Activated naive CD8-positive, alpha-beta T cell treated with anti-CD3 and anti-CD28 coated beads for 36 hours (primary cell): Measurements from ENCODE around the gene SPDL1. TPM values are rescaled to one million over a fixed set of nuclear protein-coding genes. Genes with fewer than 3 reads are reported as not detected.
"Not testable (repeated sequence)": the region's sequence is repeated elsewhere in the genome, so short reads cannot be mapped to it uniquely, and the experiment has no call there.

ENCODE experiments used
- DNase-seq: peaks from one replicate; pipeline ENCODE4 v3.0.0; 2021
- H3K27ac Mint-ChIP-seq: one replicate; pipeline ENCODE4 v1.8.0; 2022; ENCODE audit warnings: mild to moderate bottlenecking, moderate library complexity, mixed read lengths
- H3K27me3 Mint-ChIP-seq: one replicate; pipeline ENCODE4 v1.8.0; 2022; ENCODE audit warnings: mild to moderate bottlenecking, mixed read lengths
- H3K36me3 Mint-ChIP-seq: one replicate; pipeline ENCODE4 v1.8.0; 2021; ENCODE audit warnings: mild to moderate bottlenecking, mixed read lengths
- H3K4me1 Mint-ChIP-seq: one replicate; pipeline ENCODE4 v1.8.0; 2021; ENCODE audit warnings: mixed read lengths
- H3K4me3 Mint-ChIP-seq: one replicate; pipeline ENCODE4 v1.8.0; 2022; ENCODE audit warnings: mild to moderate bottlenecking, moderate library complexity, mixed read lengths
- H3K9me3 Mint-ChIP-seq: one replicate; pipeline ENCODE4 v1.8.0; 2022; ENCODE audit warnings: mixed read lengths
- total RNA-seq, 2 experiments: library from RNA; stranded (reverse); gene quantifications; one replicate each; pipeline ENCODE4 v1.2.3, GENCODE V29; 2021

Gene SPDL1
- total RNA-seq, 2 experiments from 2014 or later, result 50.4 to 52.5 TPM

DNA sequence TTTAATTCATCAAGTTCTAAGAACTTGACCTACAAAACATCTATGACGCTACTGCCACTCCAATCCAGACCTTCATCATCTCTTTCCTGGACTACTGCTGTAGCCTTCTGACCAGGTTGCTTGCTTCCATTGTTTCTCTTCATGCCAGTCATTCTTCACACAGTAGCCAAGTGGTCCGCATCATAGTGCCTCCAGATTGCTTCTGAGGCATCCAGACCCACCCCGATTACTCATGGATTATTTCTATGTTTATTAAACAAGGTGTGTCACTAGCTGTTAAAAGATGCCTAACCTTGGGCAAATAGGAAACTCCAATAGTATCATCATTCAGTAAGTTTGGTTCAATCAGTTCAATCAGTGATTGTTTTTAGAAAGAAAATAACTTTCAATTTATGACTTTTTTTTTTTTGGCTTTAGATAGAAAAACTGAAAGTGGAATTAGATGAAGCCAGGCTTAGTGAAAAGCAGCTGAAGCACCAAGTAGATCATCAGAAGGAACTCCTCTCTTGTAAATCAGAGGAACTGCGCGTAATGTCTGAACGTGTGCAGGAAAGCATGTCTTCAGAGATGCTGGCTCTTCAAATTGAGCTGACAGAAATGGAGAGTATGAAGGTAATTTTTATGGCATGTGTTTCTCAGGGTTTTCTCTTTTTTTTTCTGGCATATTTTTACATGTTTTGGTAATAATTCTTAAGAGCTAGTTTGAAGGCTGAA is 9.5 kb downstream of the SPDL1 start:
- no peak overlapping the region for H3K27ac Mint-ChIP-seq
- peaks cover 44% of the 10 kb centered on the region for H3K36me3 Mint-ChIP-seq
- no peaks in the 10 kb centered on the region for H3K27me3 Mint-ChIP-seq
- no peaks in the 10 kb centered on the region for H3K4me1 Mint-ChIP-seq
- no peak overlapping the region for H3K4me3 Mint-ChIP-seq
- DNase-seq, result no peak
- H3K9me3 Mint-ChIP-seq, result no peaks in the 10 kb centered on the region

DNA sequence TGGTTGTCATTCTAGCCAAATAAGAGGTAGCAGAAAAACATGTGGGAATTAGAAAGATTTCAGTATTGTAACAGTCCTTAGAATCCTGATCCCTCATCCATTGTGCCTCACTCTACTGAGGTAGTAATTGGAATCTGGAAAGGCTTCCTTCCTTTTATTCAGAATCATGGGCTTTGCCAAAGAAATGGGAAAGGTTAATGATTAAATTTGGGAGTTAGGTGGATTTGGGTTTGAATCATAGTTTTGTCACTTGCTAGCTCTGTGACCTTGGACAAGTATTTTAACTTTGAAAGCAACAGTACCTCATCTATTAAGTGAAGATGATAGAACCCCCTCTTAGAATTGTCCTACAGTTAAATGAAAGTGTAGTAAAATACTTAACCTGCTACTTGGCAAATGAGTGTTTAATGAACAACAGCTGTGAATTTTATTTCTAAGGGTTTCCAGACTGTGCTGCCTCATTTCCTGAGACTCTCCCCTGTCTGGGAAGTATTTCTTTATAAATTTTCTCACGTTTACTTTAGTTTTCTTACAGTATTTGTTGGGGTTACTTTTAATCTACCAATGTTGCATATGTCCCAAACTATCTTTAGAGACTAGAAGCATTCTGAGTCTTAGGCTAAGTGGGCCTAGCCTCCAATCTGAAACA is 11.7 kb downstream of the SPDL1 start:
- Mint-ChIP-seq H3K4me1 (no peaks in the 10 kb centered on the region), H3K9me3 (no peaks in the 10 kb centered on the region), H3K36me3 (peaks cover 41% of the 10 kb centered on the region), H3K4me3 (no peak overlapping the region), H3K27me3 (no peaks in the 10 kb centered on the region), H3K27ac (no peak overlapping the region)
- DNase-seq, result no peak

DNA sequence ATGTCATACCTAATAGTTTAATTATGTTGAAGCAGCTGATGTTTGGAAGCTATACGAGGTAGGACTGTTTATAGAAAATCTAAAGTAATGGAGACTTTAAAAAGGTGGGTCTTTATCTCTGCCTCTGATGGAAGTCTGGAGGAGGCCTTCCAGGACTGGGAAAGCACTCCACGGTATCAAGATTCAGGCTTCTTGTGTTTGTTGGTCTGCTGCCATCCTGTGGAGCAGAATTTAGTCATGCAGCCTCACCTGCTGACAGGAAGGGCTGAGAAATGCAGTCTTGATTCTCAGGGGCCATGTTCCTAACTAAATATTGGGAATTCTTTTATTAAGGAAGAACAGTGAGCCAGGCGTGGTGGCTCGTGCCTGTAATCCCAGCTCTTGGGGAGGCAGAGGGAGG is 15.9 kb downstream of the SPDL1 start:
- no peaks in the 10 kb centered on the region for H3K4me1 Mint-ChIP-seq
- no peaks in the 10 kb centered on the region for H3K27me3 Mint-ChIP-seq
- H3K4me3 Mint-ChIP-seq, result no peak overlapping the region
- peaks cover 38% of the 10 kb centered on the region for H3K36me3 Mint-ChIP-seq
- no peaks in the 10 kb centered on the region for H3K9me3 Mint-ChIP-seq
- no peak overlapping the region for H3K27ac Mint-ChIP-seq
- DNase-seq, result no peak

DNA sequence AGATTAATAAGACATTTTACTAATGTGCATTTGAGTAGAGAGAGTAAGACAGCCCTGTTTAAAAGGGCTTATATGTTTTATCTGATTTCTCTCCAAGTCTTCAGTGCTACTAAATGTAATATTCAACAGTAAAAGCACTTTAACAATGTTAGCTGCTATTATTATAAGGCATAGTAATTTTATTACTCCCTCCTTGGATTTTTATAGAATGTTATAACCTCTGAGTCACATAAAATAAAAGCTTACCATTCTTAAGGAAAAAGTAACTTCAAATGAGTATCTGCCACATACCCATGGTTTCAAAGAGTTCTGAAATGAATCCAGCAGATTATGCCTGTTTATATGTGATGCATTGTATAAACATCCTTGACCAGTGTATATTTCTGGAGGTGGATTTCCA is 19.0 kb downstream of the SPDL1 start:
- Mint-ChIP-seq H3K36me3 (peaks cover 40% of the 10 kb centered on the region), H3K9me3 (no peaks in the 10 kb centered on the region), H3K4me3 (no peak overlapping the region), H3K4me1 (no peaks in the 10 kb centered on the region), H3K27me3 (no peaks in the 10 kb centered on the region), H3K27ac (no peak overlapping the region)
- no peak for DNase-seq

DNA sequence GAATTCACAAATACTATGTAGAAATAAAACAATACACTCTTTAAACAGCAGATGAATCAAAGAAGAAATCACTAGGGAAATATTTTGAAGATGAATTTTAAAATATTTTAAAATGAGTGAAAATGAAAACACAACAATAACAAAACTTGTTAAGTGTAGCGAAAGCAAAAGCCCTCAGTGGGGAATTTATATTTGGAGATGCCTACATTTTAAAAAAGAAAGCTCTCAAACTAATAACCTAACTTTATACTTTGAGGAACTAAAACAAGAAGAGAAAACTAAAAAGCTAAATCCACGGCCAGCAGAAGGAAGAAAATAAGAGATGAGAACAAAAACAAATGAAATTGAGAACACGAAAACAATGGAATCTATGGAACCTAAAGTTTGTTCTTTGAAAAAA is 22.7 kb downstream of the SPDL1 start:
- Mint-ChIP-seq H3K4me3 (no peak overlapping the region), H3K36me3 (peaks cover 24% of the 10 kb centered on the region), H3K4me1 (no peaks in the 10 kb centered on the region), H3K9me3 (peaks cover 6% of the 10 kb centered on the region), H3K27ac (no peak overlapping the region), H3K27me3 (peaks cover 6% of the 10 kb centered on the region)
- no peak for DNase-seq

DNA sequence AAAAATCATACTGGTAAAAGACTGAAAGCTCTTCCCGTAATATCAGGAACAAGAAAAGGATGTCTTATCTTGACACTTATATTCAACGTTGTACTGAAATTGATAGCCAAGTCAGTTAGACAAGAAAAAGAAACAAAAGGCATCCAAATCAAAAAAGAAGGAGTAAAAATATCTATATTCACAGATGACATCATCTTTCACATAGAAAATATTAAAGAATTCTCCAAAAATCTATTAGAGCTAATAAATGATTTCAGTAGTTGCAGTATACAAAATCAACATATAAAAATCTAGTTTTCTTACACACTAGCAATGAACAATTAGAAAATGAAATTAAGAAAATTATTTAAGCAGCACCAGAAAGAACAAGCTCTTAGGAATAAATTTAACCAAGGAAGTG is 24.3 kb downstream of the SPDL1 start:
- no peak for DNase-seq
- Mint-ChIP-seq H3K9me3 (peaks cover 6% of the 10 kb centered on the region), H3K27me3 (peaks cover 12% of the 10 kb centered on the region), H3K4me3 (no peak overlapping the region), H3K27ac (no peak overlapping the region), H3K4me1 (no peaks in the 10 kb centered on the region), H3K36me3 (peaks cover 16% of the 10 kb centered on the region)

DNA sequence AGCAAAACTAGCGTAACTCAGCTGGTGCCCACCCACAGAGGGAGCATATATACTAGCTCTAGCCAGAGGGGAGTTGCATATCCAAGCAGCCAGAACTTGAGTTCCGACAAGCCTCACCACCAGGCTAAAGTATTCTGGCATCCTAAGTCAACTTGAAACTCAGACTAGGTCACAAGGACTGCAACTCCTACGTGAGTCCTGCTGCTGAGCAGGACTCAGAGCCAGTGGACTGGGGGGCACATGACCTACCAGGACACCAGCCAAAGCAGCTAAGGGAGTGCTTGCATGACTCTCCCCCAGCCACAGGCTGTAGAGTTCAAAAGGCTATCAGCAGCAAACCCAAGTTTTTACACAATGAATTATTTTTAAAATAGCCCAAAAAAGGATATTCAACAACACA is 26.1 kb downstream of the SPDL1 start:
- Mint-ChIP-seq H3K36me3 (peaks cover 6% of the 10 kb centered on the region), H3K9me3 (peaks cover 6% of the 10 kb centered on the region), H3K4me3 (no peak overlapping the region), H3K4me1 (no peaks in the 10 kb centered on the region), H3K27ac (no peak overlapping the region), H3K27me3 (peaks cover 17% of the 10 kb centered on the region)
- no peak for DNase-seq

DNA sequence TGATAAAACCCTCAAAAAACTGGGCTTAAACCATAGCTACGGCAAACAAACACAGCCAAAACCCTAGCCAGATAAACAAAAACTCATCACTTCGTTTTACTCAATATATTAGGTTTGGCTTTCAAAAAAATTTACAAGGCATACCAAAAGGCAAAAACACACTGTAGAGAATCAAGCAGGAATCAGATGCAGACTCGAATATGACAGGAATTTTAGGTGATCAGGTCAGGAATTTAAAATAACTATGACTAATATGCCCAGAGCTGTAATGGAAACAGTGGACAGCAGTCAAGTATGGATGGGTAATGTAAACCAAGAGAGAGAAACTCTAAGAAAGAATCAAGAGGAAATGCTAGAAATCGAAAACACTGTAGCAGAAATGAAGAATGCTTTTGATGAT is 27.0 kb downstream of the SPDL1 start:
- Mint-ChIP-seq H3K36me3 (peaks cover 3% of the 10 kb centered on the region), H3K27ac (no peak overlapping the region), H3K9me3 (peaks cover 6% of the 10 kb centered on the region), H3K27me3 (peaks cover 17% of the 10 kb centered on the region), H3K4me3 (no peak overlapping the region), H3K4me1 (no peaks in the 10 kb centered on the region)
- no peak for DNase-seq

DNA sequence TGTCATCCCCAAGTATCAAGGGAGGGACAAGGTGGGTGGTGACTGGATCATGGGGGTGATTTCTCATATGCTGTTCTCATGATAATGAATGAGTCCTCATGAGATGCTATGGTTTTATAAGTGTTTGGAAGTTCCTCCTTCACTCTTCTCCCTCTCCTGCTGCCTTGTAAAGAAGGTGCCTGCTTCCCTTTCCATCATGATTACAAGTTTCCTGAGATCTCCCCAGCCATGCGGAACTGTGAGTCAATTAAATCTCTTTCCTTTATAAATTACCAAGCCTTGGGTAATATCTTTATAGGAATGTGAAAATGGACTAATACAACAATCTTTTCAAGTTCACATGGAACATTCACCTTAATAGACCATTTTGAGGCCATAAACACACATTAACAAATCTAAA is 32.0 kb downstream of the SPDL1 start:
- H3K4me3 Mint-ChIP-seq, result no peak overlapping the region
- no peak for DNase-seq
- H3K27ac Mint-ChIP-seq, result no peak overlapping the region
- peaks cover 10% of the 10 kb centered on the region for H3K9me3 Mint-ChIP-seq
- no peaks in the 10 kb centered on the region for H3K36me3 Mint-ChIP-seq
- H3K4me1 Mint-ChIP-seq, result no peaks in the 10 kb centered on the region
- H3K27me3 Mint-ChIP-seq, result peaks cover 17% of the 10 kb centered on the region

DNA sequence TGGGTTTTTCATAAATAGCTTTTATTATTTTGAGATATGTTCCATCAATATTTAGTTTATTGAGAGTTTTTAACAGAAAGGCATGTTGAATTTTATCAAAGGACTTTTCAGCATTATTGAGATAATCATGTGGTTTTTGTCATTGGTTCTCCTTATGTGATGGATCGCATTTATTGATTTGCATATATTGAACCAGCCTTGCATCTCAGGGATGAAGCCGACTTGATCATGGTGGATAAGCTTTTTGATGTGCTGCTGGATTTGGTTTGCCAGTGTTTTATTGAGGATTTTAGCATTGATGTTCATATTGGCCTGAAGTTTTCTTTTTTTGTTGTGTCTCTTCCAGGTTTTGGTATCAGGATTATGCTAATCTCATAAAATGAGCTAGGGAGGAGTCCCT is 40.7 kb downstream of the SPDL1 start:
- H3K9me3 Mint-ChIP-seq, H3K4me1 Mint-ChIP-seq, DNase-seq, H3K4me3 Mint-ChIP-seq, H3K27ac Mint-ChIP-seq, H3K36me3 Mint-ChIP-seq: not testable (repeated sequence)
- peaks cover 15% of the 10 kb centered on the region for H3K27me3 Mint-ChIP-seq

DNA sequence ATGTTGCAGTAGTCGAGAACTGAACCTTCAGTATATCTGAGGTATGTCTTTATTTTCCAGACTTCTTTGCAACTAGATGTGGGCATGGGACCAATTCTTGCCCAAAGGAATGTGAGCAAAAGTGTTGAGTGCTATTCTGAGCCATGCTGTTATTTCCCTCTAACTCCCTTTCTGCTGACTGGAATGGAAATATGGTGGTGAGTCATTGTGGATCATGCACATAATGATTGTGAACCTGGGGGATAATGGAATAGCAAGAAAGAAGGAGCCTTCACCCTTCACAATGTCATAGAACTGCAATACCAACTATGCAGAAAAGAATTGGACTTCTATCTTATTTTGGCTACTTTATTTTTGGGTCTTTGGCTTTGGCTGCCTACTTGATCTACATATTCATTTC is 43.2 kb downstream of the SPDL1 start:
- Mint-ChIP-seq H3K4me1 (peaks cover 4% of the 10 kb centered on the region), H3K27ac (no peak overlapping the region), H3K36me3 (peaks cover 2% of the 10 kb centered on the region), H3K9me3 (peaks cover 4% of the 10 kb centered on the region), H3K27me3 (peaks cover 9% of the 10 kb centered on the region), H3K4me3 (no peak overlapping the region)
- no peak for DNase-seq

DNA sequence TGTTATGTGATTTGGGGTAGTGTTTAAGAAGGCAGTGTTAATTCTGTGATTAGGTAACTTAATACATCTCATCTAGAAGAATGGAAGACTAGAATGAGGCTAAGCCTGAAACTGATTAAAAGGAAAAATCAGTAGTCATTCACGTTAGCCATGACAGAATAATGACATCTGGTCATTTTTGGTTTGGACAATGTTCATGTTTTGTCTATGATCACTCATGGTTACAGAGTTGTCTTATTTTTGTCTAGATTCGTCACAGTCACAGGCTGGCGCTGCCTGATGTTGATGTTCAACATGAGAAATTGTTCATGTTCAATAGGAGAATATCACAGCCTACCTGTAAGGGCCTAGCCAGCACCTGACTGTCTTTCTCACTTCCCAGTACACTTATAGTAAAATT is 44.0 kb downstream of the SPDL1 start:
- peaks cover 4% of the 10 kb centered on the region for H3K4me1 Mint-ChIP-seq
- peaks cover 2% of the 10 kb centered on the region for H3K36me3 Mint-ChIP-seq
- peaks cover 9% of the 10 kb centered on the region for H3K27me3 Mint-ChIP-seq
- no peak overlapping the region for H3K4me3 Mint-ChIP-seq
- no peak overlapping the region for H3K27ac Mint-ChIP-seq
- DNase-seq, result no peak
- peaks cover 4% of the 10 kb centered on the region for H3K9me3 Mint-ChIP-seq

DNA sequence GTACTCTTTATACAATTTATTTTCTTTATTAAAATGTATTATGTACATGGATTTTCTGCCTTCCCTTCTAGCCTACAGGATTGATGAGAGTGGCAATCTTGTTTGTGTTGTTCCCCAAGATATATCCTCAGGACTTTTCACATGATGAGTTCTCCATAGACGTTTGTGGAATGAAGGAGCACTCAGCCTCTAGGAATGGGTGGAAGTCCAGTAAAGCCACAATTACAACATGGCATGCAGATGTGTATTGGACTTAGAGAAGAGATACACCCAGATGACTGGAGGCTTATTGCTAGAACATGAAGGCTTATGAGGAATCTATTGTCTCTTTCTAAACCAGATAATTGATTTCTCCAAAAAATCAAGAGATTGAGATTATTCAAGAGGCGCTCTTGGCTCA is 45.3 kb downstream of the SPDL1 start:
- Mint-ChIP-seq H3K36me3 (no peaks in the 10 kb centered on the region), H3K9me3 (peaks cover 2% of the 10 kb centered on the region)

DNA sequence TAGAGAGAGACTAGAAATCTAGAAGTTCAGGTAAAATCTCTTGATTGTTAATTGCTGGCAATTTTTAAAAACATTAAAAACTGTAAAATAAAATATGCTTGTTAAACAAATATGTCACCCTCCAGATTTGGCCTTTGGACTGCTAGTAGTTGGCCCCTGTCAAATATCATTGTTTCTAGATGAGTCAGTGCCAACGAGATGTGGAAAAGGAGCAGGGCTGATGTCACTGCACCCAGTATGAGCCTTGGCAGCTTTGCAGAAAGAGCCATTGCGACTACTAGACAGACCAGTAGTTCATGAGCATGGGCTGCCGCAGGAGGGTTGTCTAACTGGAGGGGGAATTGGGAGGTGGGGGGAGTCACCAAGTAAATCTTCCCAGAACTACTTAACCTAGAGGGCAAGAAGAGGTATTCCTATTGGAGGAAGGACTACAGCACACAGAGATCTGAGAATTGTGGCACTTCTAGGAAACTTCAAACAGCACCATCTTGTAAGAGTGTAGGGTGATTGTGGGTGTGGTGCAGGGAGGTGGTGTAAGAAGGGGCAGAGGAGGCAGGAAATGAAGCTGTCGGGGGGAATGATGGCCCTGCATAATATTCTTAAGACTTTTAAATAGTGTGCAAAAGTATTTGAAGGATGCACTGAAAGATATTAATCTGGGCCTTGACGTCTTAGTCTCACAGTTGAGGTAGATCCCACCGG is 46.4 kb downstream of the SPDL1 start:
- Mint-ChIP-seq H3K4me1 (peaks cover 4% of the 10 kb centered on the region), H3K36me3 (no peaks in the 10 kb centered on the region), H3K27ac (no peak overlapping the region), H3K27me3 (peaks cover 2% of the 10 kb centered on the region), H3K4me3 (no peak overlapping the region), H3K9me3 (peaks cover 5% of the 10 kb centered on the region)
- no peak for DNase-seq

More for the DNA sequence above, 45.3 kb downstream of the SPDL1 start:
- H3K27me3 Mint-ChIP-seq, result peaks cover 7% of the 10 kb centered on the region
- H3K27ac Mint-ChIP-seq, result no peak overlapping the region
- DNase-seq, result no peak
- H3K4me1 Mint-ChIP-seq, result peaks cover 4% of the 10 kb centered on the region
- H3K4me3 Mint-ChIP-seq, result no peak overlapping the region

DNA sequence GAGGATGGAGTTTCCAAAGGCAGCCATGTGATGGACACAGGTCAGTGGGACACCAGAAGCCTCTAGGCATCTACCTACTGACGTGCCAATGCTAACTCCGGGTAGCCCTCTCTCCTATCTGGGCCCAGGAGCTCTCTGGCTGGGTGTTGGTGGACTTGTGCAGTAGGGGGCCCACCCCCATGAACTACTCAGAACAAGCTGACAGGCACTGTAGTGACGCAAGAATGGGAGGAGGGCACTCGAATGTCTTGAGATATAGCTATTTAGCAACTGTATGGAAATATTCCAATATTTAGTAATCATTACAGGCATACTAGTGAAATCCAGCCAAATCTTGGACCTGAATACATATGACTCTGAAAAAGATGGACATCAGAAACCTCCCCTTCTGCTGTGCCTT is 47.8 kb downstream of the SPDL1 start:
- DNase-seq, result no peak
- H3K4me1 Mint-ChIP-seq, result peaks cover 4% of the 10 kb centered on the region
- H3K4me3 Mint-ChIP-seq, result no peak overlapping the region
- no peaks in the 10 kb centered on the region for H3K36me3 Mint-ChIP-seq
- H3K27me3 Mint-ChIP-seq, result no peaks in the 10 kb centered on the region
- H3K9me3 Mint-ChIP-seq, result peaks cover 3% of the 10 kb centered on the region
- H3K27ac Mint-ChIP-seq, result no peak overlapping the region

DNA sequence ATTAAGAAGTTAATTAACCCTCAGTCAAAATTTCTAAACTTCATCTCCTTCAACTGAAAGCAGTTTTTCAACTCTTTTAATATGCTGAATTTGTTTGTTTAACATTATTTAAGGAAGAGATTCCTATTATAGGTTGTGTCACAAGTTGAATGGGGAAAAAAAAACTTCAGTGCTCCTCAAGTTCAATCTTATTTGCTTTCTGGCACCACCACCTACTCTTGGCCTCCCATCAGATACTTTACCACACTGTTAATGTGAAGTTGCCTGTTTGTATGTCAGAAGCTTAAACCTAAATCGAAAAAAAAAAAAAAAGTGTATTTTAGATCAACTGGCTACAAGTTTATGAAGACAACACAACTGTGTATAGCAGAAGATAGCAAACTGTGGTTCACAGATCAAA is 49.4 kb downstream of the SPDL1 start:
- H3K36me3 Mint-ChIP-seq, result peaks cover 5% of the 10 kb centered on the region
- H3K27ac Mint-ChIP-seq, result no peak overlapping the region
- no peaks in the 10 kb centered on the region for H3K27me3 Mint-ChIP-seq
- H3K9me3 Mint-ChIP-seq, result peaks cover 3% of the 10 kb centered on the region
- no peak for DNase-seq
- peaks cover 8% of the 10 kb centered on the region for H3K4me1 Mint-ChIP-seq
- H3K4me3 Mint-ChIP-seq, result no peak overlapping the region
